A673 (cell line): Measurements from ENCODE around the gene CNTNAP3.
"Not testable (repeated sequence)": the region's sequence is repeated elsewhere in the genome, so short reads cannot be mapped to it uniquely, and the experiment has no call there.

Experiments
- CTCF ChIP-seq: fragments of 300-800, 200-600 bp; sonication (generic); conservative IDR thresholded peaks from 2 replicates; pipeline ENCODE4 v1.5.1; 2017; ENCODE audit warnings: low read depth, mild to moderate bottlenecking, antibody characterized with exemption, low read length, moderate library complexity, mixed read lengths
- EZH2 ChIP-seq: fragments of 200-600 bp; sonication (generic); IDR thresholded peaks from 2 replicates; pipeline ENCODE4 v1.6.1; 2017; ENCODE audit warnings: borderline replicate concordance, low read depth, mild to moderate bottlenecking, mixed read lengths, antibody characterized with exemption, low read length; ENCODE audit not compliant: poor library complexity, severe bottlenecking

GRCh38 chr9:39082574-39082973, 205.4 kb downstream of the CNTNAP3 start:
- TF ChIP-seq EZH2, CTCF: not testable (repeated sequence)
